ENCODE measurements around the gene DLX2. TPM values are rescaled to one million over a fixed set of nuclear protein-coding genes. Genes with fewer than 3 reads are reported as not detected.

The DLX2 gene
- polyA plus RNA-seq, 3 donors, result 0.08 TPM; not detected in 2

- DNase-seq (ENCODE audit: low read depth in 3 of 3, low spot score in 2 of 3), result peak in 1 of 3 donors; percentile 10
Measured at GRCh38 chr2:172094294-172095145, 8.2 kb downstream of the DLX2 start.

GRCh38 chr2:172093416-172094293, 9.0 kb downstream of the DLX2 start:
- DNase-seq (ENCODE audit: low read depth in 3 of 3, low spot score in 2 of 3), result peak in 1 of 3 donors; percentile 15

GRCh38 chr2:172092716-172093415, 9.8 kb downstream of the DLX2 start:
- no peak for DNase-seq (ENCODE audit: low read depth in 3 of 3, low spot score in 2 of 3)

- no peak for DNase-seq (ENCODE audit: low read depth in 3 of 3, low spot score in 2 of 3)
Measured at GRCh38 chr2:172091761-172092566, 10.7 kb downstream of the DLX2 start.

DNA sequence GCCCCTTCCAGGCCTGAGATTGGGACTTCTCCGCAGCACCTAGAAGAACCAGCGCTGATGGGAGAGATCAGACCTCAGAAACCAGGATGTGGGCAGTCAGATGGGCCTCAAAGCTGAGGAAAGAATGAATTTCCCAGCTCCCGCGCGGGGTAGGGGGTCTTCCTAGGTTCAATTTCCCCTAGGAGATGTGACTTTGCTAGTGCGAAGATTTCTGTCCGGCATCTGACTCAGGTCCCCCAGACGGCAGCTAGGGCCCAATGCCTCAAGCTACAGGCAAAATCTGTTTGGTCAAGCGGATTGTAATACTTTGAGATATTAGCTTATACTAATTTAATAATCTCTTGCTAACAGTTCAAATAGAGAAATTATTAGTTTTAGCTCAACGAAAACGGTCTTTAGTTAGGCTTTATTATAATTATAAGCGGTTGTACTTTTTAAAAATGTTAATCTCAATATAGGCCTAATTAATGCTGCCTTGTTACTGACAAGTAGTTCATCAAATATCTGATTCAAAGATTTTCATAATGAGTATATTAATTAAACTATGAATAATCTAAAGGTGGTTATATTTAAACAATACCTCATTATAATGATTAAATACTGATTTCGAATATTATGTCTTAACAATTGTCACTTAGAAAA, 11.6 kb downstream of the DLX2 start:
- no peak for DNase-seq (ENCODE audit: low read depth in 3 of 3, low spot score in 2 of 3)

DNA sequence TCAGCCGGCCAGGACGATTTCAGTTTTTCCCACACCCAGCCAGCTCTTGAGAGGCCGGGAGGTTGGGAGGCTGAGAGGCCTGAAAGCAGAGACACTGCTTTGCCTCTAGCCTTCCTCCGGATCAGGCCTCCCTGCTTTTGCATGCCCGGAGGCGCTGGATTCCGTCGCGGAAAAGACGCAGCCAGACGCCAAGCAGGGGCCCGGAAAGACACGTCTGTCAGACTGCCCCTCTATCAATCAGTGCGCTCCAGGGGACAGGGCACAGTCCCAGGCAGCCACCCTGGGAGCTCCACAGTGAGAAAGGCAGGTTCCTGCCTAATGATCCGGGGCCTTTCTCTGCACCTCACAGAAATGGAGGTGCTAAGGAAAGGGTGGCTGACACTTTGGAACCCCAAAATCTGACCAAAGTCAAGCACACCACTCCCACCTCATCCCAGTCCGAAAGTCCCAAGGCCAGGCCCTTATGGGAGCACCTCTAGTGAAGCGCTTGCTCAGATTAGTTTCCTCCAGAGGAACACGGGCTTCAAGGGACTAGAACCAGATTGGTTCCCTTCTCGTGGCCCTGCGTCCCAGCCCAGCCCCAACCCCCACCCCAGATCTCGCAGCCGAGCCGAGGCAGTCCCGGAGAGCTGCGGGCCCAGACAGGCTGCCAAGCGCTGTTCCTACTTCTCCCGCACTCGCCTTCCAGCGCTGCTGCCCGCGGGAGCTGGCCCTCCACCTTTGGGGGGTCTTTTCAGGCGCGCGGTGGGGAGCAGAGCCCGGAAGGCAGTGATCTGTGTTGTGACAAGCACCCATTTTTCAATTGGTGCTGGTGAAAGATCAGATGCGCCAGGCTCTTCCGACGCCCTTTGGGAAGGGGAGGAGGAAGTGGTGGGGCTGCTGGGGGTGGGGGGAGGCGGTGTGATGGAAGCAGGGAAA, 12.4 kb downstream of the DLX2 start:
- DNase-seq (ENCODE audit: low read depth in 3 of 3, low spot score in 2 of 3), result no peak

GRCh38 chr2:172089633-172090032, 13.1 kb downstream of the DLX2 start:
- DNase-seq (ENCODE audit: low read depth in 3 of 3, low spot score in 2 of 3), result no peak

DNA sequence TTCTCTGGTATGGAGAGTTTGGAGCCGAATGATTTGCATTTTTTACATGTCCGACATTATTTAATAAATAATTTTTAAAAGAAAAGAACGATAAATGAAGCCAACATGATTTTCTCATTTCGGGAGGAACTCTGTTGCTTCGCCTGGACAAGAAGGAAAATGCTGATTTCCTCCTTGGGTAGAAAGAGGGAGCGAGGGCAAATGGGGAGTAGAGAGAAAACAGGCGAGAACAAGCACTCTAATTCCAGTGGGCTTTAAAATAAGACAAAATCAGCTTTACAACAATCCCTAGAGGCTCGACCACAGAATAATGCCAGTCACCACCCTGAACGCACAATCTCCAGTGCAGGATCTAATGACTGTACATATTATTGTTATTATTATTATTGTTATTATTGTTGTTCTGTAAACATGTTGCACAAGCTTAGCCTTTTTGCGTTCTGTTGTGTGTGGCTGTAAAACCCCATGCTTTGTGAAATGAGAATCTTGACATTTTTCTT, 13.6 kb downstream of the DLX2 start:
- DNase-seq (ENCODE audit: low read depth in 3 of 3, low spot score in 2 of 3), result no peak

GRCh38 chr2:172088245-172089004, 14.3 kb downstream of the DLX2 start:
- no peak for DNase-seq (ENCODE audit: low read depth in 3 of 3, low spot score in 2 of 3)

DNA sequence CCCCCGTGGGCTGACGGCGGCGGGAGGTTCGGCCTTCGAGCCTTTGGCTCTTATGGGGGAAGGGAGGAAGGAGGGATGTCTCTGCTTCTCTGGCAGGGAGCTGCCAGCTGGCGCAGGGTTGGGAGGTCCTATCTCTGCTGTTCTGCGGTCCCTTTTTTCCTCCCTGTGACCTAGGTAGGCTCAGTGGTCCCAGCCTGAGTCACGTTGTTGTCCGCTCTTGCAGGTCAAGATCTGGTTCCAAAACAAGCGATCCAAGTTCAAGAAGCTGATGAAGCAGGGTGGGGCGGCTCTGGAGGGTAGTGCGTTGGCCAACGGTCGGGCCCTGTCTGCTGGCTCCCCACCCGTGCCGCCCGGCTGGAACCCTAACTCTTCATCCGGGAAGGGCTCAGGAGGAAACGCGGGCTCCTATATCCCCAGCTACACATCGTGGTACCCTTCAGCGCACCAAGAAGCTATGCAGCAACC, 14.9 kb downstream of the DLX2 start:
- DNase-seq (ENCODE audit: low read depth in 3 of 3, low spot score in 2 of 3), result no peak

GRCh38 chr2:172087207-172087779, 15.4 kb downstream of the DLX2 start:
- no peak for DNase-seq (ENCODE audit: low read depth in 3 of 3, low spot score in 2 of 3)

DNA sequence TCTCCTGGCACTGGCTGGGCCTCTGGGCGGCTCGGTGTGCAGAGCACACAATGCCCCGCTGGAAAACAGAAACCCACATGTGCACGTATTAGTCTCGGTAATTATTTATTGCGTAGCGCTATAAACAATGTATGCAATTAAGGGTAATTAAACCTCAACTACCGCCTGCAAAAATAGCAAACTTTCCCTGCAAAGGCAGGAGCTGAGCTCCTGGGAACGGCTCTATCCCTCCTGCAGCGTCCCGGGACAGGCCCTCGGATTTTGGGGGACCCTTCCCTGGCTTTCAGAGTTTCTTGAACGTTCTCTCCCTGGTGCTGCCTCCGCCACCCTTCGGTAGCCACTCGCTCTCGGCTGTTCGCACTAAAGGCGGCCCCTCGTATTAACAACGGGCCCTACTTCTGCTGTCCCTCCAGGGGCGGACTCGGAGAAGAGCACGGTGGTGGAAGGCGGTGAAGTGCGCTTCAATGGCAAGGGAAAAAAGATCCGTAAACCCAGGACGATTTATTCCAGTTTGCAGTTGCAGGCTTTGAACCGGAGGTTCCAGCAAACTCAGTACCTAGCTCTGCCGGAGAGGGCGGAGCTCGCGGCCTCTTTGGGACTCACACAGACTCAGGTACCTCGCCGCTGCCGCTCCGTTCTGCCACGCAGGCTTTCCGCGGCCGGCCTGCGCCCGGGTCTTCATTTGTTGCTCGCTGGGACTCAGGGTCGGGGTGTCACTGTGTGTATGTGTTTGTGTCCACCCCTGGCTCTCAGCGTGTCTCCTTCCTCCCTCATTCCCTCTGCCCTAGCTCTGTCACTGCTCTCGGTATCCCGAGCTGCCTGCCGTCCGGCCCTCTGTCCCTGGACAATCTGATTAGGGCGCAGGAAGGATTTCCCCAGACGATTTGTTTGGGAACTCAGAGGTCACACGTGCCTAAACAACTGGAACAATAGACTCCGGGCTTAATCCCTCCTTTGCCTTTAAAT, 16.2 kb downstream of the DLX2 start:
- DNase-seq (ENCODE audit: low read depth in 3 of 3, low spot score in 2 of 3), result peak in 1 of 3 donors; percentile 30

GRCh38 chr2:172085460-172086159, 17.1 kb downstream of the DLX2 start, which contains the start of gene DLX1:
Gene DLX1, plus strand, starts transcription at chr2:172085507. Its CDS starts 171 bp downstream, at chr2:172085678.
- no peak for DNase-seq (ENCODE audit: low read depth in 3 of 3, low spot score in 2 of 3)

GRCh38 chr2:172084645-172085459, 17.8 kb downstream of the DLX2 start:
- DNase-seq (ENCODE audit: low read depth in 3 of 3, low spot score in 2 of 3), result peak in 1 of 3 donors; percentile 71

DNA sequence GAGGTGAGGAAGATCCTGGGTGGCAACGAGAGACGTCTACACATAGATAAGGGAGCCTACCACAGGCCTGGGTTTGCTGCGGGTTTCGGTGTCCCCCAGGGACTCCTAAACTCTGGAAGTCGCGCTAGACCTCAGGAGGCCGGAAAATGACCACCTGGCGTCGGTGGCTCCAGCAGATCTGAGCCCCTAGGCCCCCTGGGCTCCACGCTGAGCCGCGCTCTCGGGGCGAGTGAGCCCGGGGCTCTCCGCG, 18.4 kb downstream of the DLX2 start:
- no peak for DNase-seq (ENCODE audit: low read depth in 3 of 3, low spot score in 2 of 3)
